KOPT-K1 (cell line): Measurements from ENCODE around the gene AQP12B.

ENCODE experiments used
- H3K27ac ChIP-seq: fragments of 200-600 bp; sonication (generic); 2 replicates; pipeline ENCODE4 v1.5.1; 2016; ENCODE audit warnings: antibody characterized with exemption, mild to moderate bottlenecking, low read depth, low read length; ENCODE audit not compliant: poor library complexity, severe bottlenecking
- H3K36me3 ChIP-seq: fragments of 200-600 bp; sonication (generic); 2 replicates; pipeline ENCODE4 v1.5.1; 2017; ENCODE audit warnings: antibody characterized with exemption, mild to moderate bottlenecking, low read length, moderate library complexity; ENCODE audit not compliant: insufficient read depth
- H3K9me3 ChIP-seq: fragments of 200-600 bp; sonication (generic); 2 replicates; pipeline ENCODE4 v1.5.1; 2017; ENCODE audit warnings: antibody characterized with exemption, low read length, mild to moderate bottlenecking; ENCODE audit not compliant: insufficient read depth, poor library complexity, severe bottlenecking

Gene AQP12B

GRCh38 chr2:240630771-240631547 is 51.7 kb downstream of the AQP12B start:
- no peak overlapping the region for H3K27ac ChIP-seq
- H3K36me3 ChIP-seq: no peaks in the 10 kb centered on the region
- peaks cover 37% of the 10 kb centered on the region for H3K9me3 ChIP-seq

GRCh38 chr2:240629968-240630770 is 52.5 kb downstream of the AQP12B start:
- Histone ChIP-seq H3K27ac (no peak overlapping the region), H3K9me3 (peaks cover 30% of the 10 kb centered on the region), H3K36me3 (no peaks in the 10 kb centered on the region)

GRCh38 chr2:240629619-240629967 is 53.1 kb downstream of the AQP12B start:
- Histone ChIP-seq H3K27ac (no peak overlapping the region), H3K9me3 (peaks cover 24% of the 10 kb centered on the region), H3K36me3 (no peaks in the 10 kb centered on the region)

GRCh38 chr2:240628808-240629618 is 53.7 kb downstream of the AQP12B start:
- Histone ChIP-seq H3K36me3 (no peaks in the 10 kb centered on the region), H3K27ac (no peak overlapping the region), H3K9me3 (peaks cover 18% of the 10 kb centered on the region)

- Histone ChIP-seq H3K36me3 (no peaks in the 10 kb centered on the region), H3K9me3 (peaks cover 12% of the 10 kb centered on the region), H3K27ac (no peak overlapping the region)
Measured at GRCh38 chr2:240628507-240628807, 54.2 kb downstream of the AQP12B start.

GRCh38 chr2:240627736-240628506 is 54.8 kb downstream of the AQP12B start:
- Histone ChIP-seq H3K27ac (no peak overlapping the region), H3K9me3 (peaks cover 7% of the 10 kb centered on the region), H3K36me3 (no peaks in the 10 kb centered on the region)

GRCh38 chr2:240626531-240627300 is 56.0 kb downstream of the AQP12B start:
- Histone ChIP-seq H3K27ac (peak overlapping the region; percentile 77), H3K36me3 (no peaks in the 10 kb centered on the region), H3K9me3 (no peaks in the 10 kb centered on the region)
